Measurements from ENCODE around the gene DEPDC5.

DNA sequence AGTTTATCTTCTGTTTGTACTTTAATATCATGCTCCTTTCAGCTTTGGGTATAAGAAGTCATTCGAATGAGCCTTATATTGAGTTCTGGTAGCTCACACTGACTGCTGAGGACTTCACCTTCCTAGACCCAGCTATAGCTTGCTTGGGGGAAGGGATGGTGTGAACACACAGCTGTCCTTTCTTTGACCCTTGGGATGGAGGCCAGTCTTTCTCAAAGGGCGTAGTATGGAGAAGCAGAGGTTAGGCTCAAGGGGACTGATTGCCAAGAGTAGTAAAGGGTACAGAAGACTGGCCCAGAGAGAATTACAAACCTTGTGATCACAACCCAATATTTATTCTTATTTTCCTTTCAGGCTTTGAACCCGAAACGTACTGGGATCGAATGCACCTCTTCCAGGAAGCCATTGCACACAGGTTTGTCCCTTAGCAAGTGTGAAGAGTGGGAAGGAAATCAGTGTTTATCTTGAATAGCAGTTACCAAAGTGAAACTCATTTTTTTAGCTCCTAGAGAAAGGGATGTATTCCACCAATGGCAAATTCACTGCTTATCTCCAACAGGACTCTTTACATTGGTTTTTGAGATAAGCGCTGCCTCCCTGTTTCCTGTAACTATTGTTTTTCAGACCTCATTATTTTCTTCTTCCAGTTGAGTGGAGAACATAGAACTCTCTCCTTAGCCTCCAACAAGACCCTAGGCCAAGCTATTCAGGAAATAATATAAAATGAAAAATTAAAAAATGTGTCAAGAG, 147.7 kb downstream of the DEPDC5 start:
- TF ChIP-seq CTCF (conservative IDR thresholded peaks at IDR 0.05; ENCODE audit: low read length) (no peak), EZH2phosphoT487 (IDR thresholded peaks at IDR 0.05; ENCODE audit: borderline replicate concordance, low read depth, low read length) (no peak)
